Measurements from ENCODE around the gene URB1. TPM values are rescaled to one million over a fixed set of nuclear protein-coding genes. Genes with fewer than 3 reads are reported as not detected.
A peak's percentile ranks its signal among the peaks of the same experiment; 100 is the strongest.

Gene URB1
- total RNA-seq, 1 donor from 2014 or later = 11.4 TPM

DNA sequence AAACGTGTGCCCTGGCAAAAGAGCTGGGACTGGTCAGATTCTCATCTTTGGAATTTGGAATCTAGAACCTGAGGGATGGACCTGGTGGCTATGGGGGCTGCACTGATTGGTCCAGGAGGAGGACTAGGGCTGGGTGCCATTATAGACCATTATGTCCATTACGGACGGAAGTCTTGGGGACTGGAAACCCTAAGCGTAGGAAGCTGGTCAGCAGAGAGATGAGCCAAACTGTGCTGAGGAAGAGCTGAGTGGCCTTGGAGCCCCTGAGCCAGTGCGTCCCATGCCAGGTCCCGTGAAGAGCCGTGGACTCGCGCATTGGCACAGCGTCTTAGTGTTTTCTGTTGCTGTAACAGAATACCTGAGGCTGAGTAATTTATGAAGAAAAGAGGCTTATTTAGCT lies 84.1 kb downstream of the URB1 start:
- DNase-seq (no peak), ATAC-seq (ENCODE audit: poor library complexity) (no peak)
- intact Hi-C loops (cut with DNase I) = no loop called here

DNA sequence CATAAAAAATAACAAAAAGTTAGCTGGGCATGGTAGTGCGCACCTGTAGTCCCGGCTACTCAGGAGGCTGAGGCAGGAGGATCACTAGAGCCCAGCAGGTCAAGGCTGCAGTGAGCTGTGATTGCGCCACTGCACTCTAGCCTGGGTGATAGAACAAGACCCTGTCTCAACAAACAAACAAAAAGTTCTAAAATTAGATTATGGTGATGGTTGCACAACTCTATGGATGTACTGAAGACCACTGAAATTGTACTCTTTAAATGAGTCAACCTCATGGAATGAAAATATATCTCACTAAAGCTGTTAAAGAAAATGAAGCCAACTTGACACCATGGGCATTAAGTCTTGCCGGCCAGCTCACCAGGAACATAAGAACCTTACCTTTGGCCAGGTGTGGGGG lies 85.1 kb downstream of the URB1 start:
- intact Hi-C loops (cut with DNase I) = no loop called here
- ATAC-seq (ENCODE audit: poor library complexity) (no peak), DNase-seq (no peak)

DNA sequence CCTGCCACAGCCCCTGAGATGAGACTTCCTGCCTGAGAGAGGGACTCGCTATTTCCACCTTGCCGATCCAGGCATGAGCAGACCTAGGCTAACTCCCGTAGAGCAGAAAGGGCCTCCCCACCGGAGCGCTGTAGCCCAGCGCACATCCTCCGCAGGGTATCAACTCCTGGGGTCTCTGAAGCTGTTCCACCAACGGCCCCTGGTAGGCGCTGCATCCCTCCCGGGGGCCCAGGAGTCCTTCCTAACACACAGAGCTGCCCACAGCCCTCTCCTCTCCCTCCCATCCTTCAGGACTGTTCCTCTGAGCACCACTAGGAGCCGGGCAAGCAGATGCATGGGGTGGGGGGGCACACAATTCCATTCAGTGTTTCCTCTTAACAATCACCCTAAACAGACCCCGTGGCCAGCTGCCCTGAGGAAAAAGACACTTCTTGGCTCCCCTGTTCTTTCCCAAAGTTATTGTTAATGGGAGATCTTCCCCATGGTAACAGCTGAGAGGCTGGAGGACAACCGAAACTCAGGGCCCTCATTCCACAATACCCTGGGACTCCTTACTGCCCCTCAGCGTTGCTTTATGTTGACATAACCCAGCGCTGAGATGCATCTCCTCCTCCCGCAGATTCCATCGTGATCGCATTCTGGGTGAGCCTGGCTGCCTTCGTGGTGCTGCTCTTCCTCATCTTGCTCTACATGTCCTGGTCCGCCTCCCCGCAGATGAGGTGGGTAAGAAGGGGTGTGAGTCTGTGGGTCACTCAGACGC lies 86.6 kb downstream of the URB1 start:
- DNase-seq (no peak), ATAC-seq (ENCODE audit: poor library complexity) (no peak)
- intact Hi-C loops (cut with DNase I) = no loop called here

DNA sequence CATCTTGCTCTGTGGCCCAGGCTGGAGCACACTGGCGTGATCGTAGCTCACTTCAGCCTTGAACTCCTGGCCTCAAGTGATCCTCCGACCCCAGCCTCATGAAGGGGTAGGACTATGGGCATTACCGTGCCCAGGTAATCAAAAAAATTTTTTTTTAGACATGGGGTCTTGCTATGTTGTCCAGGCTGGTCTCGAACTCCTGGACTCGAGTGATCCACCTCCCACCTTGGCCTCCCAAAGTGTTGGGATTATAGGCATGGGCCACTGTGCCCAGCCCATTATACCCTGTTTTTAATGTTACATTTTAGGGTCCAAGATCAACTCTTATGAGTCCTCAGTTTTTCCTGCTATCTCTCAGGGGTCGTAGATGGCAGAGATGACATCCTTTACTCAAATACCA lies 87.8 kb downstream of the URB1 start:
- intact Hi-C loops (cut with DNase I) = no loop called here
- ATAC-seq (ENCODE audit: poor library complexity) (no peak), DNase-seq (no peak)

DNA sequence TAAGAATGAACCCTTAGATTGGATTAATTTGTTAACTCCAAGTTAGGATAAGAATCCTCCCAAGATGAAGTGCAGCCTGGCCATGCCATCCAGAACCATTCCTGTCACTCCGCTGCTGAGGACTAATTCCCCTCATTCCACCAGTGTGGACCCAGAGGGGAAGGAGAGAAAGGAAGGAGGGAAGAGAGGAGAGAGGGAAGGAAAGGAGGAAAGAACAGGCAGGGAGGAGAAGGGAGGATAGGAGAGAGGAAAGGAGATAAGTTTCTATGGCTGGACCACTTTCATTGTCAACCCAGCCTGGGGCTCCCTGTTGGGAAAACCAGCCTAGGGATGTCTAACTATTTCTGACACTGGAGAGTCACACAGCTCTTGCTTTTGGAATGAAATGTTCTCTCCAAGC lies 89.4 kb downstream of the URB1 start:
- ATAC-seq (ENCODE audit: poor library complexity) = no peak
- DNase-seq = no peak
- intact Hi-C loops (cut with DNase I) = no loop called here

DNA sequence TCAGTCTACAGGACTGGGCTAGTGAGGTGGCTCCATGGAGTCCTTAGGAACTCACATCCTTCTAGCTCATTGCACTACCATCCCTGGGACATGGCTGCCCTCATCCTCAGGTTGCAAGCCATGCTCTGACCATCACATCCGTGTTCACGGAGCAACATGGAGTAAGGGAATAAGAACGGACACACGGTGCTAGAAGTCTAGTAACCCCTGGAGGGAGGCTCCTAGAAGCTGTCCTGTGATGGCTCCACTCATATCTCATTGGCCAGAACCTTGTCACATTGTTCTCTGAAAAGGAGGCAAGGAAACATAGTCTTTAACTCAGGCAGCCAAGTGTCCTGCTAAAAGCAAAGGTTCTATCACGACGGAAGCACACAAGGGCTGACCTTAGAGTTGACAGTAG lies 90.3 kb downstream of the URB1 start:
- ATAC-seq (ENCODE audit: poor library complexity) = no peak
- intact Hi-C loops (cut with DNase I) = no loop called here
- DNase-seq = no peak

DNA sequence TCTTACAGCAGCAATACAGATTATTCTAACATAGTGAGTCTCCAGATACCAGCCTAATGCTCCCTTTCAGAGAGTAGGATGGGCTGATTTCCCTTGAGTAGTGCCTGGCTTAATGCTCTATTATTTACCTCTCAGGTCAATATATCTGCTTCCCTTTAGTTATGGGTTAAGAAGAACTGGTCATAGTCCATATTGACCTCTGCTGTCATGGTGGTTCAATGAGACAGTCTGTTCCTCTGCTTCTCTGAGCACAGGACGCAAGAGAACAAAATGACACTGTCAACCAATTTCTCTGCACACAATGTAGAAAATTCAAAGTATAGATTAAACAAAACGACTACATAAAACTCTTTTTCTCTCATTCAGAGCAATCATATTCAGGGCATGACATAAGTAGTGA lies 91.2 kb downstream of the URB1 start:
- intact Hi-C loops (cut with DNase I) = no loop called here
- no peak for ATAC-seq (ENCODE audit: poor library complexity)
- DNase-seq = no peak

DNA sequence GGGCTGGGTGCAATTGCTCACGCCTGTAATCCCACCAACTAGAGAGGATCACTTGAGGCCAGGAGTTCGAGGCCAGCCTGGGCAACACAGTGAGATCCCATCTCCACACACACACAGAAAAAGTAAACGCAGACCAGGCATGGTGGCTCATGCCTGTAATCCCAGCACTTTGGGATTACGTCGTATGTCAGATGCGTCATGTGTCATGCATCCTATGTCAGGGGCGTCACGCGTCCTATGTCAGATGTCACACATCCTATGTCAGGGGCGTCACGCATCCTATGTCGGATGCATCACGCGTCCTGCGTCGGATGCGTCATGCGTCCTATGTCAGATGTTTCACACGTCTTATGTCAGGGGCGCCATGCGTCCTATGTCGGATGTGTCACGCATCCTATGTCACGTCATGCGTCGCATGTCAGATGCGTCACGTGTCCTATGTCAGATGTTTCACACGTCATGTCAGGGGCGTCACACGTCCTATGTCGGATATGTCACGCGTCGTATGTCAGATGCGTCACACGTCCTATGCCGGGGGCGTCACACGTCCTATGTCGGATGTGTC lies 92.6 kb downstream of the URB1 start:
- intact Hi-C loops (cut with DNase I) = no loop called here
- ATAC-seq (ENCODE audit: poor library complexity) (no peak), DNase-seq (no peak)

DNA sequence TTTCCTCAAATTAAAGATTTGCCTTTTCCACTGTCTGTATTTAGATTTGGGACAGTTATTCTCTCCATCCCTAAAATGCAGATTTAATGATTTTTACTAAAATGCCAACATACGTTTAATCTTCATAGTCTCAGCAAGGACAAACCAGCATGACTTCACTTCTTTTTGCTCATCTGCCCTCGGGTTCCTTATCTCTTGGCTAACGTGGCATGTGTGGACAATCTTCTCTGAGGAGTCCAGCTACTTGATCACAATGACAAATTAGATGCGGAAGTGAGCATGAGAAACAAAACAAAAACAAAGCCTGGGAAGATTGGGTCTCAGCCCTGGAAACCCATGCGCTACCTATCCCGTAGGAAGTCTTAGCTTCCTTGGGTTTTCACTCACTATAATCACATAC lies 93.1 kb downstream of the URB1 start:
- DNase-seq = no peak
- intact Hi-C loops (cut with DNase I) = no loop called here
- no peak for ATAC-seq (ENCODE audit: poor library complexity)

DNA sequence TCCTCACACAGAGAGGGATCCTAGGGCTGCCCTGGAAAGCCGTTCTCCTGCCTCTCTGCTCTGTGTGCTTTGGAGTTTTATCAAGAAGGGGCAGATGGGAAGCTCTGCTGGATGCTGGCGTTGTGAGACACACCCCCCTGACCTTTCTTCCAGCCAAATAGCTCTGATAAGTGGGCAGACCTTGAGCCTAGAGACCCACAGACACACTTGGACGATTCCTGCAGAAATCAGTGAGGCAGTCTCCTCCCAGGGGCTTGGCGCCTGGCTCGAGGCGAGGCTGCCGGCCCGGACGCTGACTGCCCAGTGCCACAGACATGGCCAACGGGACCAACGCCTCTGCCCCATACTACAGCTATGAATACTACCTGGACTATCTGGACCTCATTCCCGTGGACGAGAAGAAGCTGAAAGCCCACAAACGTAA lies 94.1 kb downstream of the URB1 start, which contains the start of gene MRAP:
MRAP (plus strand) TSS at position 198 of the 424 bp plus-strand sequence; CDS start at position 315, 117 bp downstream.
- intact Hi-C loops (cut with DNase I) = no loop called here
- DNase-seq (no peak), ATAC-seq (ENCODE audit: poor library complexity) (peak; percentile 25)

DNA sequence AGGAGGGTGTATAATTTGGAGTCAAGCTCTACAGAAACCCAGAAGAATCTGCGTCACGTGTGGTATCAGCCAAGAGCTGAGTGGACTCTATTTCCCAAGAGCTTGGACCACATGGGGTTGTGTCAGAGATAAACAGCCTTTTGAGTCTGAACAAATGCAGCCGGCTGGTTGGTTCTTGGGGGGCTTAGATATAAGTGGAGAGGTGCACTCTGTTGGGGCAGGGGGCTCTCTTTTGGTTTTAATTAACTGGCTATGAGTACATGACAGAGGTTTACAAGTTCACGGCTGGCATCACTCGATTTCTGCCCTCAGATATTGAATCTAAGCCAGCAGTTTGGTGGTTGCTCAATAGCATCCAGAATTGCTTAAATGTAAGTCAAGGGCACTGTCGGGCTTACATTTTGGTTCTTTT lies 94.7 kb downstream of the URB1 start:
- intact Hi-C loops (cut with DNase I) = no loop called here
- ATAC-seq (ENCODE audit: poor library complexity) = peak; percentile 72
- DNase-seq = no peak

DNA sequence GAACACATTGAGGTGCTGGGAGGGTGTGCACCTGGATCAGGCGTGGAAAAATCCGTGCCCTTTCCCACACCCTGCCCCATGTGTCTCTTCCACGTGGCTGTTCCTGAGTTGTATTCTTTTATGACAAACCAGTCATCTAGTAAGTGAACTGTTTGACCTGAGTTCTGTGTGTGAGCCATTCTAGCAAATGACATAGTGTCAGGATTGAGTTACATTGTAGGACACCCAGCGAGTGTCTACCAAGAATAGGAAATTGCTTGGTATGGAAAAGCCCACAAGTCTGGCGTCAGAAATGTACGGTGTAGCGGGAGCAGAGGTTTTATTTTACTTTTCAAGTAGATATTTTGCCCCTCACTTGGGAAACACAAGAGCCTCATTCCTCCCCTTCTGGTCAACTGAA lies 95.4 kb downstream of the URB1 start:
- ATAC-seq (ENCODE audit: poor library complexity) (no peak), DNase-seq (no peak)
- intact Hi-C loops (cut with DNase I) = no loop called here

DNA sequence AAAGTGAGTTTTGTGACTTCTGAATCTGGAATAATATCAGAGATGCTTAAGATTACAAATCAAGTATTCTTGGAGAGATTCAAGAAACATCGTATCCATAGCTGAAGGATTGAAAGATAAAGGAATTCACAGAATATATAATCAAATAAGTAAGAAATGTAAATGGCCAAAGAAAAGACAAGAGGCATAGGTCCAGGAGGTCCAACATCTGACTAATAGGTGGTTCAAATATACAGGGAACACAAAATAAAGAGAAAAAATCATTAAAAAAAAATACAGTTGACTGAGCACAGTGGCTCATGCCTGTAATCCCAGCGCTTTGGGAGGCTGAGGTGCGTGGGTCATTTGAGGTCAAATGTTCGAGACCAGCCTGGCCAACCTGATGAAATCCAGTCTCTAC lies 107.3 kb downstream of the URB1 start:
- DNase-seq (no peak), ATAC-seq (ENCODE audit: poor library complexity) (no peak)
- intact Hi-C loops (cut with DNase I) = no loop called here

DNA sequence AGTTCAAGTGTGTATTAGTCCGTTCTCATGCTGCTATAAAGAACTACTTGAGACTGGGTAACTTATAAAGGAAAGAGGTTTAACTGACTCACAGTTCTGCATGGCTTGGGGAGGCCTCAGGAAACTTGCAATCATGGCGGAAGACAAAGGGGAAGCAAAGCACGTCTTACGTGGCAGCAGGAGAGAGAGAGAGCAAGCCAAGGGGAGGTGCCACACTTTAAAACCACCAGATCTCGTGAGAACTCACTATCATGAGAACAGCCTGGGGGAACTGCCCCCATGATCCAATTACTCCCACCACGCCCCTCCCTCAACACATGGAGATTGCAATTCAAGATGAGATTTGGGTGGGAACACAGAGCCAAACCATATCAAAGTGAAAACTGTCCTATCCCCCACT lies 109.8 kb downstream of the URB1 start:
- ATAC-seq (ENCODE audit: poor library complexity) = no peak
- intact Hi-C loops (cut with DNase I) = no loop called here
- no peak for DNase-seq

DNA sequence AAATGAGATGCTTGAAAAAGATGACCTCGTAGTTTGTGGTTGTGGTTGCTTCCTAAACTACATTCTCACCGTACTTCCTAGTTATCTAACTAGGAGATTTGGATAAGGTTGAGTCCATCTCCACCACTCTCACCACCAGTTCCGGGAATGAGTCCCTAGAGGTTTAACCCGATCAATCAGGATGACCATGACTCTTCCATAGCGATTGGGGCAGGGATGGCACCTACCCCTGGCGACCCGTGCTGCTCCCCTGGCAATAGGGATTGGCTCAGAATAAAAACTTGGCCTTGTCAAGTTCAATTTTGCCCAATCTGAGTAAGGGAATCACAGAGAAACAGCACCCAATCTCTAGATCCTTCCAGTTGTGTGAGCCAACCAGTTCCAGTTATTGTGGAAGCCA lies 111.3 kb downstream of the URB1 start:
- no peak for ATAC-seq (ENCODE audit: poor library complexity)
- intact Hi-C loops (cut with DNase I) = no loop called here
- DNase-seq = no peak

DNA sequence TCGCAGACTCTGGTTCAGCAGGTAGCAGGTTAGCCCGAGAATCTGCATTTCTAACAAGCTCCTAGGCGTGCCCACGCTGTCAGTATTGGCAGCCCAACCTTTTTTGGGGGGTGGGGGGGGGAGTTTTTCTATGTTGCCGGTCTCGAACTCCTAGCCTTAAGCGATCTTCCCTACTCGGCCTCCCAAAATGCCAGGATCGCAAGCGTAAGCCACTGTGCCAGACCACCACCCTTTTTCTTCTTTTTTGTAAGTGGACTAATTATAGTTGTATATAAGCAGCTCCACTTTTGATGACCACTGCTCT lies 113.5 kb downstream of the URB1 start:
- intact Hi-C loops (cut with DNase I) = no loop called here
- DNase-seq (no peak), ATAC-seq (ENCODE audit: poor library complexity) (no peak)

DNA sequence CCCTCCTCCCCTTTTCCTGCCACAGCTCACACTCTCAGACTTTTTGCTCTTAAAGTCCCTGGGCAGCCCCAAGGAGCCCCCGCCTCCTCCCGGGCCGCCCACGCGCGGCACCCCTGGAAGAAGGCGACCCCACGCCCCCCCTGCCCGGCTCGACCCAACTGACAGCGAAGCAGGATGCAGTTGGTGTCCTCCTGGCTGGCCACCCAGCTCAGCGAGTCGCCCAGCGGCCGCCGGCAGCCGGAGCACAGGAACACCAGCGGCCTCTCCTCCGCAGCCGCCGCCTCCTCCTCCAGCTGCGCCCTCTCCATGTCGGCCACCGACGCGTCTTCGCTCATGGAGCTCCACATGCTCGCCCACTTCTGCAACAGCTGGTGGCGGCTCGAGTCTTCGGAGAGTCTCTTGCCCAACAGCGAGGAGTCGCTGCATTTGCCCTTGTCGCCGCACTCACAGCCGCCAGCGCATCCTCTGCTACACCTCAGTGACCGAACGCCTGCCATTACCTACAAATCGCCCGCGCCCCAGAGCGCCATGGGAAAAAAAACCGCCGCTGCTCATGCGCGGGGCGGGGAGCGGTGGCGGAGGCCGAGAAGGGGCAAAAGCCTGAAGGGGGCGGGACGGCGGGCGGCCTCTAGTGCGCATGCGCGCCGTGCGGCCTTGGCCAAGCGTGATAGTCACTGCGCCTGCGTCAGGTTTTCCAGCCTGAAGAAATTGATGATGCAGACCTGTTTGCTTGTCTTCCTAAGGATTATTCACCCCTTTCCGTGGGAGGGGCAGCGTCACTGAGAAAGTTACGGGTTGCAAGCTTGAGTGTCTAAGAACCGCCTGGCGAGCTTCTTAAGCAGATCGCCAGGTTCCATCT lies 114.1 kb downstream of the URB1 start, which contains the start of gene MIS18A:
MIS18A (minus strand) TSS at position 532 of the 859 bp plus-strand sequence; CDS start at position 497, 35 bp downstream.
- intact Hi-C loops (cut with DNase I) = no loop called here
- peak; percentile 99 for ATAC-seq (ENCODE audit: poor library complexity)
- DNase-seq = peak; percentile 97

DNA sequence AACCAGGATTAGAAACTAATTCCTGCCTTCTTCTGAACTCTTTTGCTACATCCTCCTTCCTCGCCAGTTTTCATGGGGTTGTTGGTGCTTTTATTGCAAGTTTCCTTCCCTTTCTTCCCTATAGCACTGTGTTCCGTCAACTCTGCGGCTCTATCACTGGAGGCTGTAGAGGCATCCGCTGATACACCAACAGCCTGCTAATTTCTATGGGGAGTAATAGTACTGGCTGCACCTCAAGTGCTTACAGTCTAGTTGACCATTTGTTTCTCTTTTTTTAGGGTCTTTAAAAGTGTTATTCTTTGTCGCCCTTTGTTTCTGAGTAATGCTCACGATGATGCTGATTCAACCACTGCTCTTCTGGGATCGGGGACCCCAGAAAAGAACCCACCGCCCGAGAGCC lies 114.7 kb downstream of the URB1 start:
- ATAC-seq (ENCODE audit: poor library complexity) (no peak), DNase-seq (no peak)
- intact Hi-C loops (cut with DNase I) = no loop called here

DNA sequence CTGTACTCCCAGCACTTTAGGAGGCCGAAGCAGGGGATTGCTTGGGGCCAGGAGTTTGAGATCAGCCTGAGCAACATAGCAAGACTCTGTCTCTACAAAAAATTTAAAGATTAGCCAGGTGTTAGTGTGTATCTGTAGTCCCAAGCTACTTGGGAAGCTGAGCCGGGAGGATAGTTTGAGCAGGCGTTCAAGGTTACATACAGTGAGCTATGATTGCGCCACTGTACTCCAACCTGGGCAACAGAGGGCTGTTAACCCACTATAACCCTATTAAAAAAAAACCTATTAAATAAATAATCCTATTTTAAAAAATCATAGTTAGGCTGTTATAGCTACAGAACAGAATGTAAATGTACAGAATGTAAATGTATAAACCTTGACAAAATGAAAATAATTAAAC lies 116.1 kb downstream of the URB1 start:
- ATAC-seq (ENCODE audit: poor library complexity) = no peak
- DNase-seq = no peak
- intact Hi-C loops (cut with DNase I) = no loop called here

DNA sequence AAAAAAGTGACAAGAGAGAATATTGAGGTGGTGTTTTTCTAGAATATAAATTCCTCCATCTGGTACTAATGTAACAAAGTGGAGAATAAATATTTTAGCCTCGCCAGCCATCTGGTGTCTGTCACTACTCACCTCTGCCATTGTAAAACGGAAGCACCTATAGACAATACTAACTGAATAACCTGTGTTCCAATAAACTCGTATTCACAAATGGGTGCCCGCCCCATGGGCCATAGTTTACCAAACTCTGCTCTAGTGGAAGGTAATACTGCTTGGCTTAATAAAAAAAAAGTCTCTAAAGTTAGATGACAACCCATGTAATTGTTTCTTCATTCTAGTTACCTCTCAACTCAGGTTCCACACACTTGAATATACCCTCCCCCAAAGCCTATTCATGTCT lies 122.1 kb downstream of the URB1 start:
- intact Hi-C loops (cut with DNase I) = no loop called here

More for the DNA sequence above, 122.1 kb downstream of the URB1 start:
- no peak for DNase-seq
- no peak for ATAC-seq (ENCODE audit: poor library complexity)

Measured in Right ventricle myocardium superior (tissue), 1 donor.